Measurements from ENCODE around the gene MAGEA11.
"Not testable (repeated sequence)": the region's sequence is repeated elsewhere in the genome, so short reads cannot be mapped to it uniquely, and the experiment has no call there.

MAGEA11 gene

GRCh38 chrX:149711545-149712236 lies at the start of gene MAGEA11:
TSS of gene MAGEA11 (plus strand) at chrX:149712060. CDS start at chrX:149713160, 1,100 bp downstream.
- DNase-seq (ENCODE audit: low spot score) (peak; percentile 63), FAIRE-seq (no peak)

- FAIRE-seq; DNase-seq (ENCODE audit: low spot score): not testable (repeated sequence)
These were observed 36.8 kb upstream of the MAGEA11 start for GRCh38 chrX:149675088-149675487.

GRCh38 chrX:149675554-149675953 lies 36.3 kb upstream of the MAGEA11 start:
- not testable (repeated sequence) for DNase-seq (ENCODE audit: low spot score); FAIRE-seq

DNA sequence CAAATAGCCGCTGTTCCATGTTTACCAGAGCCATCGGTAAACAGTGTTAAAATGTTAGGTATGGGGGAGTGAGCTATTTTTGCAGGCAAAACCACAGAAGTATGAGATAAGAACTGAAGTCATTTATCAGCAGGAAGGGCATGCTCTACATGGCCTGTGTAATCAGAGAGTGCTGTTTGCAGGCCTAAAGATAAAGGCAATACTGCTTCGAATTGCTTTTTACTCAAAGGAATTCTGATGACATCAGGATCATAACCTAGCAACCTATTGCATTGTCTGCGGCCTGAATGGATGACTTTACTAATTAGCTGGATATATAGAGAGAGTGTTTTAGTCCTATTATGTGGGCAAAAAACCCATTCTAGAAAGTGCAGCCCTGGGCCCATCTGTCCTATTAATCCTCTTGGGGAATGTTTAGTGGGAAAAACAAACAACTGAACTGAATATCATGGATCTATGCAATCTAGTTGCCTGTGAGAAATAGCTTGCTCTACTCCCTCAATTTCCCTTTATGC lies 32.6 kb upstream of the MAGEA11 start:
- DNase-seq (ENCODE audit: low spot score) = not testable (repeated sequence)

GRCh38 chrX:149681182-149681581 lies 30.7 kb upstream of the MAGEA11 start:
- DNase-seq (ENCODE audit: low spot score) = no peak
- FAIRE-seq = no peak

More for the DNA sequence above, 32.6 kb upstream of the MAGEA11 start:
- FAIRE-seq = not testable (repeated sequence)

DNA sequence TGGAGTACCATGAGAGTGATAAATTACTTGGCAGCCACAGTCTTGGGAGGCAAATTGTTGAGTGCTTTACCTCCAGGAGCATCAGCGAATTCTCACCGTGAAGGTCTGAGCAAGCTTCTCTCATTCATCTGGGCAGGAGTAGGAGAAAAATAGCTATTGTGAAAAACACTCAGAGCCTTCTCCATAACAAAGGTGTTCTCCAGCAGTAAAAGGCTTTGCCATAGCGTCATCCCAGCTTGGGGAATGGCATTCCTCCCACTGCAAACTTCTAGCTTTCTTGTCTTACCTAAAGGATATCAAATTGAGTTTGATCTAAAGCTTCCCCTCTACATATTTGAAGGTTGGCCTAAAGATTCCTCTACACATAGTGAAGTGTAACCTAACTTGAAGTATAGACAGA lies 29.8 kb upstream of the MAGEA11 start:
- FAIRE-seq = no peak
- no peak for DNase-seq (ENCODE audit: low spot score)

GRCh38 chrX:149682956-149683947 lies 28.6 kb upstream of the MAGEA11 start:
- no peak for FAIRE-seq
- no peak for DNase-seq (ENCODE audit: low spot score)

- DNase-seq (ENCODE audit: low spot score) (no peak), FAIRE-seq (no peak)
These were observed 27.7 kb upstream of the MAGEA11 start for GRCh38 chrX:149683966-149684730.

DNA sequence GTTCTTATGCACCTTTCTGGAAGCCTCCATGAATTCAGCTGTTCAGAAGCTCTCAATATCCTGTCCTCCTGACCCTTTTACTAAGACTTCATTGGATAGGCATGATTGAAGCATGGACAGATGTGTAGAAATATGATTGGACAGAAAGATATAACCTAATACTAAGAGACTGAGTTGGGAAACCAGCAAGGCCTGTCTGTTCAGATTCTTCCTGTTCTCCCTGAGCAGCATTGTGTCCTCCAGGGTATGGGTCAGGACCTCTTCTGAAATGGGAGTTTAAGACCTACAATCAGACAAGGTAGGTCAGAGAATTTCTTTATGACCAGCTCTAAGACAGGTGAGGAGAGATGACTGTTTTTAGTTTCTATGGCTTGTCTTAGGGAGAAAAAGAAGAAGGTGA lies 23.9 kb upstream of the MAGEA11 start:
- FAIRE-seq = no peak
- no peak for DNase-seq (ENCODE audit: low spot score)

DNA sequence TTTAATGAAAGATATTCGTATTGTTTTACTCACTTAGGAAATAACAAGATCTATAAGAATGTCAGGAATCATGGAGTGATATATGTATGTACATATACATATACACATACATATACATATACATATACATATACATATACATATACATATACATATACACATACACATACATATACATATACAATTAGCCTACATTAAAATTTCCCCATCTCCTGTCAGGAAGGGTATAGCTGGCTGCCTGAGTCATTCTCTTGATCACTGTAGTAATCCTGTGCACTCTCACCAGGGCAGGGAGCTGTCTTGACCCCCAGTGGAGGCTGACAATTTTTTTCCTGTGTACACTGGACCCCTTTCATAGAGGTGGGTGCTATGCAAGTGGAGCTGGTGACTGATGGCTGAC lies 23.3 kb upstream of the MAGEA11 start:
- DNase-seq (ENCODE audit: low spot score) (no peak), FAIRE-seq (no peak)

DNA sequence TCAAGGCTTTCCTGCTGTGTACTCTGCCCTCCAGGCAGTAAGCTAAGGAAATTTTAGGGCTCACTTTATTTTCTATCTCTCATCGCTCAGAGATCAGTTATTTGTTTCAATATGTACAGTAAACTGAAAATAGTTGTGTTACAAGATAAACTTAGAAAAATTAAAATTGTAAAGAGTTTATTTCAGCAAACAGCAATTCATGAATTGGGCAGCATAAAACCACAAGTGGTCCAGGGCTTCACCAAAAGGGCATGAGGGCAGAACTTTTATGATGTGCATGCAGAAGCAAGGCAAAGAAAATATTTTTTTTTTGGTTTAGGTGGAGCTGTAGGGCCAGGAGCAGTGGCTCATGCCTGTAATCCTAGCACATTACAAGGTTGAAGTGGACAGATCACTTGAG lies 20.1 kb upstream of the MAGEA11 start:
- no peak for DNase-seq (ENCODE audit: low spot score)

GRCh38 chrX:149692686-149693272 lies 19.1 kb upstream of the MAGEA11 start:
- DNase-seq (ENCODE audit: low spot score); FAIRE-seq: not testable (repeated sequence)

More for the DNA sequence above, 20.1 kb upstream of the MAGEA11 start:
- no peak for FAIRE-seq

DNA sequence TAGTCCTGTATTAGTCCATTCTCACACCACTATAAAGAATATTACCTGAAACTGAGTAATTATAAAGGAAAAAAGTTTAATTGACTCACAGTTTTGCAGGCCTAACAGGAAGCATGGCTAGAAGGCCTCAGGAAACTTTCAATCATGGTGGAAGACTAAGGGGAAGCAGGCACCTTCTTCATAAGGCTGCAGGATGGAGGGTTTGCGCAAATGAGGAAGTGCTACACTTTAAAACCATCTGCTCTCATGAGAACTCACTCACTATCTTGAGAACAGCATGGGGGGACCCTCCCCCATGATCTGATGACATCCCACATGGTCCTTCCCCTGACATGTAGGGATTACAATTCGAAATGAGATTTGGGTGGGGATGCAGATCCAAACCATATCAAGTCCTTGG lies 12.1 kb upstream of the MAGEA11 start:
- FAIRE-seq (no peak), DNase-seq (ENCODE audit: low spot score) (no peak)

DNA sequence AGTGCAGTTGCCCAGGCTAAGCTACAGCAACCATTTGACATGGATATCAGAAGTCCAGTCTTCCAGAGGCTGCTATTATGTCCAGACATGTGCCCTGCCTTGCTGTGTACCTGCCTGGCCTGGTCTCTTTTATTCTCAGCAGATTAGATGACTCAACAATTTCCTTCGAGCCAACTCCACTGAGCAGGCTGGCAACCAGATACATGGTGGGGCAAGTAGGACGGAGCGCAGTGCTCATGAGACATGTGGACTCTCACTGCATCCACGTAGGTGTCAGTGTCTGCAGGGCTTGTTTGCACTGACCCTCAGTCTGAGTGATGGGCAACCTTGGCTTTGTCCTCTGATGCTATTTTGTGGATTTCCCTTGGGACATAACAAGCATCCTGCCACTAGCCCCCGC lies 7.2 kb upstream of the MAGEA11 start:
- no peak for FAIRE-seq
- DNase-seq (ENCODE audit: low spot score) = no peak

DNA sequence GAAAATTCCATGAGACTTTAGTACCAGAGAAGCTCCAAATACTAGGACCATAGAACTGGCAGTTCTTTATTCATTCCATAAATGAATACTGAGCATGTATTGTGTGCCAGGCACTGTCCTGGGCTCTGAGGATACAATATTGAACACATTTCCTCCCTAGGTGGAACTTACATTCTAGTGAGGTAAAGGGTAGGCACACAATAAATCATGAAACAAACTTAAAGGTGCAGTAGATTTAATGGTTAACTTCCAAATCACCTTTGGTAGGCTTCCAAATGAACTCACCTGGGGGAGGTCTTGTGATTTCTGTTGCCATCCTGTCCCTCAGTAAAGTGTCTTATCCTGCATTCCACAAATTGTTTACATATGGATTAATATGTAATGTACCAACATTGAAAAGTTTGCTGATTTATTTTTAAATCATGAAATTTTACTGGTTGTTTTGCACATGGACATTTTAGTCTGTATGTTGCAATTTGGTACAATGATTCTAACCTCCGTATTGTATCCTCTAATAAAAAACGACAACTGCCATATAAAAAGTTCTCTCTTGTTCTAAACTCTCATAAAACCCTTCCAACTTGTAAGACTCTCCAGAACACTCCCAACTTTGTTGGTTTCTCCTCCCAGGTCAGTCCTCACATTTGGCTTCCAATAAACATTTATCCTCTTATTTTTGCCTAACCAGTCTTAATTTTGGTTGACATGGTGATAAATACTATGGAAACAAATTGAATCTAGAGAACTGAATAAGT lies 4.5 kb upstream of the MAGEA11 start:
- no peak for DNase-seq (ENCODE audit: low spot score)
- no peak for FAIRE-seq

DNA sequence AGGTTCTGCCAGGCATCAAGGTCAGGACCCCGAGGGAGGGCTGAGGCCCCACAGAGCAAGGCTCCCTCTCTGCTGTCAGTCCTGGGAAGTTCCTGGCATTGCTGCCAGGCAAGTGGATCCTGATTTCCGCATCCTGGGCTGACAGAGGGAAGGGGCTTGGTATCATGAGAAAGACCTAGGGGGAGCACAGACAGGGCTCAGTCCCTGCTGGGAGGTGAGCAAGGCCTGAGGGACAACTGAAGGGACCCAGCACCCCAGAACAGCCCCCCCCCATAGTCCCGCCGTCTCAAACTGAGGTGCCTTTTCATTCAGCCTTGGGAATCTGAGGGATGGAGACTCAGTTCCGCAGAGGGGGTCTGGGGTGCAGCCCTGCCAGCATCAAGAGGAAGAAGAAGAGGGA lies 971 bp downstream of the MAGEA11 start:
- no peak for FAIRE-seq
- no peak for DNase-seq (ENCODE audit: low spot score)

DNA sequence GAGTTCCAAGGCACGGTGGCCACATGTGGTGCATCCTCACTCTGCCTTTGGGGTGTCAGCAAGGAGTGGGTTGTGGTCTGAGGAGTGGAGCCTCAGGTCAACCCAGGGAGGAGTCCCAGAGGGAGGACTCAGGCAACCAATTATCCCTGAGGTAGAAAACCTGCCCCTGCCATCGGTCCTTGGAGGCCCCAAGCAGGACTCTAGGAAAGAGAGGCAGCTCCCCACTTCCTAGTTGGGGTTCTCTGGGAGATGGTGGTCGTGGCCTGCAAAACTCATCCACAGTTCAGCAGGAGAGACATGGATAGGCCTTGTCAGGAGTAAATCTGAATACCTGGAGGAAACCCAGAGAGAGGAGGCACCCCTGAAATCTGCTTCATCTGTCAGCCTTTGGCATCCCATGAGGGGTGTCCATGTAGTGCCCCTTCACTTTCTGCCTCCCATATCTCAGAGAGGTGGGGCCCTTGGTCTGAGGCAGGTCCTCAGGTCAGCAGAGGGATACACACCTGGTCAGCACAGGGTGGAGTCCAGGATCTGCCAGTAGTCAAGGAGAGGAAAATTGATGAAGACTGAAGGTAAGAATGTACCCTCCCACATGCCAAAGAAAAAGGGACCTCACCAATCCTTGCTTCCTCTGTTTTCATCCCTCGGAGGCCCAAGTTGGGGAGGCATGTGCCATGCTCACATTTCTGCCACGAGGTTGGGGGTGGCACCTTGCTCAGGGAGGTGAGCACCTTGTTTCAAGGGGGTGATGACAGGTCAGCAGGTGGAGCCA lies 1.6 kb downstream of the MAGEA11 start:
- FAIRE-seq (no peak), DNase-seq (ENCODE audit: low spot score) (no peak)

DNA sequence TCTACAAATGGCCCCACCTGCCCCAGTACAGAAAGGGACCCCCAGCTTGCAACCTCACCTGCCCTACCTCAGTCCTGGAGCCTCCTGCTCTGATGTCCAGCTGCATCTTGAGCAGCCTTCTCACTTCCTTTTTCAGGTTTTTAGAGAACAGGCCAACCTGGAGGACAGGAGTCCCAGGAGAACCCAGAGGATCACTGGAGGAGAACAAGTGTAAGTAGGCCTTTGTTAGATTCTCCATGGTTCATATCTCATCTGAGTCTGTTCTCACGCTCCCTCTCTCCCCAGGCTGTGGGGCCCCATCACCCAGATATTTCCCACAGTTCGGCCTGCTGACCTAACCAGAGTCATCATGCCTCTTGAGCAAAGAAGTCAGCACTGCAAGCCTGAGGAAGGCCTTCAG lies 3.6 kb downstream of the MAGEA11 start:
- DNase-seq (ENCODE audit: low spot score) (no peak), FAIRE-seq (no peak)

DNA sequence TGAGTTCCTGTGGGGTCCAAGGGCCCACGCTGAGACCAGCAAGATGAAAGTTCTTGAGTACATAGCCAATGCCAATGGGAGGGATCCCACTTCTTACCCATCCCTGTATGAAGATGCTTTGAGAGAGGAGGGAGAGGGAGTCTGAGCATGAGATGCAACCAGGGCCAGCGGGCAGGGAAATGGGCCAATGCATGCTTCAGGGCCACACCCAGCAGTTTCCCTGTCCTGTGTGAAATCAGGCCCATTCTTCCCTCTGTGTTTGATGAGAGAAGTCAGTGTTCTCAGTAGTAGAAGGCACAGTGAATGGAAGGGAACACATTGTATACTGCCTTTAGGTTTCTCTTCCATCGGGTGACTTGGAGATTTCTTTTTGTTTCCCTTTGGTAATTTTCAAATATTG lies 4.8 kb downstream of the MAGEA11 start:
- no peak for FAIRE-seq
- DNase-seq (ENCODE audit: low spot score) = no peak

All from urothelium cell line (cell line).